ENCODE measurements around the gene FAR1. TPM values are rescaled to one million over a fixed set of nuclear protein-coding genes. Genes with fewer than 3 reads are reported as not detected.

The FAR1 gene
- 64.3 and 69.8 TPM in 2 replicates for total RNA-seq

GRCh38 chr11:13668102-13668956 is at the start of gene FAR1:
TSS of gene FAR1 (plus strand) at chr11:13668668. CDS start at chr11:13694766, 26,098 bp downstream.

Other genes with a start within 250 kb of the FAR1 start
- 96.9 and 103 TPM in 2 replicates for gene BTBD10, start 205.4 kb upstream of the FAR1 start, total RNA-seq
- not detected in 2 replicates for gene PTH, start 172.7 kb upstream of the FAR1 start, total RNA-seq

Measured in dermis lymphatic vessel endothelial cell (primary cell).